Heart right ventricle (tissue), 16 donors: ENCODE data around the gene UBALD2. TPM values are rescaled to one million over a fixed set of nuclear protein-coding genes. Genes with fewer than 3 reads are reported as not detected.

ENCODE experiments used
- ATAC-seq, 8 donors: fragments of 200-7000 bp; cut with Tn5 transposase; one replicate each; pipeline ENCODE4 v1.9.1; 2020; ENCODE audit warnings: mild to moderate bottlenecking in 8 of 8, moderate library complexity in 8 of 8, moderate number of reproducible peaks in 1 of 8
- DNase-seq, 2 donors: peaks; one replicate each; pipeline ENCODE4 v3.0.0-alpha.2; 2020
- H3K27ac ChIP-seq, 10 donors: fragments of 200-600 bp; sonication (generic) in 2 of 10; one replicate each; pipeline versions ENCODE4 v1.5.0 to v1.8.0; 2020 to 2022; ENCODE audit warnings: mild to moderate bottlenecking in 3 of 10
- H3K27me3 ChIP-seq, 7 donors: fragments of 200-600 bp; one replicate each; pipeline ENCODE4 v1.8.0; 2021 to 2022; ENCODE audit warnings: mild to moderate bottlenecking in 2 of 7
- H3K36me3 ChIP-seq, 9 donors: fragments of 200-600 bp; sonication (generic) in 1 of 9; one replicate each; pipeline versions ENCODE4 v1.5.0 to v1.8.0; 2020 to 2022; ENCODE audit warnings: mild to moderate bottlenecking in 2 of 9
- H3K4me1 ChIP-seq, 9 donors: fragments of 200-600 bp; sonication (generic) in 1 of 9; one replicate each; pipeline versions ENCODE4 v1.5.0 to v1.8.0; 2020 to 2022; ENCODE audit warnings: mild to moderate bottlenecking in 4 of 9
- H3K4me3 ChIP-seq, 10 donors: fragments of 200-600 bp; sonication (generic) in 2 of 10; one replicate each; pipeline versions ENCODE4 v1.5.0 to v1.8.0; 2020 to 2022; ENCODE audit warnings: mild to moderate bottlenecking in 7 of 10, moderate library complexity in 2 of 10
- H3K9me3 ChIP-seq, 11 donors: fragments of 200-600 bp in 10 of 11; sonication (generic) in 2 of 11; one replicate each; pipeline versions ENCODE4 v1.5.0 to v1.8.0; 2013 to 2022; ENCODE audit warnings: mild to moderate bottlenecking in 2 of 11, control low read depth in 1 of 11, moderate library complexity in 1 of 11
- CTCF ChIP-seq, 9 donors: fragments of 200-600 bp; sonication (generic) in 2 of 9; IDR thresholded peaks; one replicate each; pipeline versions ENCODE4 v1.5.0 to v1.8.0; 2021 to 2022; ENCODE audit warnings: antibody characterized with exemption in 9 of 9, mild to moderate bottlenecking in 5 of 9, moderate library complexity in 1 of 9
- WGBS, 2 donors: extraction: QIAGEN DNeasy Blood & Tissue Kit; methylation state at CpG; one replicate each; pipeline ENCODE4 v1.1.7; 2013; ENCODE audit warnings: inconsistent platforms in 1 of 2; 5-methylcytosine and 5-hydroxymethylcytosine counted together
- intact Hi-C, 10 donors: fragments of 100-400 bp; cut with DNase I; formaldehyde crosslinking; loops; one replicate each; pipeline versions ENCODE4 v1.11.1 to v1.14.2; 2022
- polyA plus RNA-seq, 2 donors: library from polyadenylated mRNA; stranded (reverse); fragments of 200-250 nt; gene quantifications; one replicate each; pipeline ENCODE4 v1.2.3, GENCODE V29; 2013
- total RNA-seq, 10 donors: library from RNA; stranded (reverse); fragmentation: NEBNext Ultra II Directional in 3 of 10; extraction: Animal tissue kit (Norgen Biotek cat#: 25700) in 3 of 10; gene quantifications; one replicate each; pipeline versions ENCODE4 v1.2.1 to v1.2.4, GENCODE V29; 2021 to 2023
- donor health status: Arrhythmogenic right ventricular cardiomyopathy.
- donor health status: ischemic (EF 13 %, LVEDD 7.1; RV severe dilation, severe dysfunction).
- donor health status: healthy with polysubstance abuse.
- donor health status: DM: no; HTN: yes; CAD: no.
- donor health status: DM: no; HTN: no; CAD: no.
- donor health status: ischemic (EF 25% LVEDD 6.9; RV normal size, moderate dysfunction).
- donor health status: ischemic (EF 25% LVEDD 5.7; RV mildly dilated, moderate dysfunction).
- donor health status: healthy.
- donor health status: DM: yes; HTN: yes; CAD: no.
- donor health status: Ischemic cardiomyopathy.
- donor health status: ischemic (EF 35%, LVEDD 5.7; RV mildly dilated, moderate dysfunction).
- donor health status: nonischemic (EF 11% LVEDD 7.7; RV severe dilation, severe dysfunction).
- donor health status: DM: yes; HTN: yes; CAD: no.
- donor health status: PGD.
- donor health status: ischemic (EF 29% LVEDD 5.4; RV normal size, mild dysfunction).
- donor health status: nonischemic (EF 23%, LVEDD 6.1; RV moderate dilation, normal function).

UBALD2 gene
- total and polyA plus RNA-seq, 12 donors, result 13.3 to 50.7 (median 26.5) TPM

DNA sequence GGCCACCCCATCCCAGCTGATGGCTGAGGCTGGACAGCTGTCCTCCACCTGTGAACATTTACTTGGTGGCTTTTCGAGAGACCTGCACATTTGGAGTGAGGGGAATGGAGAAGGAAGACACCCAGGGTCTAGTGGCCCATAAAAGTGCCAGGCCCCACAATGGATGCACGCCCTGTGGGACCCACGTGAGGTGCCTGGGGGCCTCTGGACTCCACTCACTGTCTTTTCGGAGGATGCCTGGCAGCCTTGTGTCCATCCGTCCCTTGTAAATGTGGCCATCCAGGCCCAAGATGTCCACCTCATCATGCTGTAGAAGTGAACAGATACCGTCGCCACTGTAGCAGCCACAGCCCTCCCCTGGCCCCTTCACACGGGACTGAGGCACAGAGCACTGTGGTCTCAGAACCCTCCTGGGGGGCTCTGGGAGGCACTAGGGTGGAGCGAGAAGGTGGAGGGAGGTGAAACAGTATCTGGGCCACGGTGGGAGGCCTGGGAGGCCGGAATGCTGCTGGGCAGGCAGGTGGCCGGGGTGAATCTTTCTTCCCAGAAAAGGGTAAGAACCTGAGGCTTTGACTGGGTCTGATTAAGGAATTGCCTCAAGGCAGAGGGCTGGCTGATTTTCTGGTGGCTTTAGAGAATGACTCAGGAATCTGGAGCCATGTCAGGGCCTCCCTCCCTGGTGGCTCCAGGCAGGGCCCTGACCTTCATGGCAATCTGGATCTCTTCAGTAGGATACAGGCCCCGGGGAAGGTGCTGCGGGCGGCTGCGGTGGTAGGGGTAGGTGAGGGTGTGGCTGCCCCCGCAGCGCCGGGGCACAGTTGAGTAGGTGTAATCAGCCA, 11.5 kb downstream of the UBALD2 start:
- no peak for TF ChIP-seq CTCF (IDR thresholded peaks at IDR 0.05)
- no peak for ATAC-seq
- no peaks in the 10 kb centered on the region for H3K36me3 ChIP-seq

GRCh38 chr17:76277300-76278267, 12.4 kb downstream of the UBALD2 start:
- H3K4me3 ChIP-seq, result no peak overlapping the region
- H3K27me3 ChIP-seq, result no peaks in the 10 kb centered on the region
- H3K27ac ChIP-seq, result no peak overlapping the region
- DNase-seq (no peak), ATAC-seq (no peak)
- TF ChIP-seq CTCF (IDR thresholded peaks at IDR 0.05), result no peak
- no peaks in the 10 kb centered on the region for H3K36me3 ChIP-seq
- peaks cover 1 to 30% (median 17%) of the 10 kb centered on the region in 9 donors for H3K4me1 ChIP-seq
- WGBS, 2 donors, result 91 to 93% methylated on average over 31 of the region's 31 CpGs
- H3K9me3 ChIP-seq, result no peaks in the 10 kb centered on the region
- intact Hi-C loops, result loop anchor here in 9 of 10 donors (2.0 to 10.0 kb wide), 8 partner anchors 35 to 263 kb away; partner anchors contain the start of gene RNF157 (in 1 of the 9)

More for the DNA sequence above, 11.5 kb downstream of the UBALD2 start:
- no peaks in the 10 kb centered on the region for H3K9me3 ChIP-seq
- whole genome bisulfite sequencing, 2 donors, result 90 to 91% methylated on average over 19 of the region's 19 CpGs
- peaks cover 10 to 33% (median 18%) of the 10 kb centered on the region in 9 donors for H3K4me1 ChIP-seq
- H3K4me3 ChIP-seq, result no peak overlapping the region
- H3K27ac ChIP-seq, result peak overlapping the region in 1 of 10 donors; percentile 10
- intact Hi-C loops, result loop anchor here in 6 of 10 donors (5.0 to 10.0 kb wide), 5 partner anchors 34 to 262 kb away; partner anchors contain the start of gene RNF157 (in 1 of the 6)
- DNase-seq, result no peak
- no peaks in the 10 kb centered on the region for H3K27me3 ChIP-seq

GRCh38 chr17:76278268-76278908, 13.2 kb downstream of the UBALD2 start:
- no peak for DNase-seq
- 90 to 92% methylated on average over 19 of the region's 19 CpGs for whole genome bisulfite sequencing, 2 donors
- Histone ChIP-seq H3K27ac (no peak overlapping the region), H3K4me3 (no peak overlapping the region), H3K27me3 (no peaks in the 10 kb centered on the region), H3K4me1 (peaks cover 0 to 30% (median 12%) of the 10 kb centered on the region in 9 donors), H3K9me3 (no peaks in the 10 kb centered on the region), H3K36me3 (no peaks in the 10 kb centered on the region)
- intact Hi-C loops, result loop anchor here in 9 of 10 donors (2.0 to 10.0 kb wide), 8 partner anchors 36 to 264 kb away; partner anchors contain the start of gene RNF157 (in 1 of the 9)
- no peak for ATAC-seq
- TF ChIP-seq CTCF (IDR thresholded peaks at IDR 0.05), result no peak
